Liver (tissue), 3 donors: Measurements from ENCODE around the gene MYBPH.

Experiments
- CTCF ChIP-seq: fragments of 150-350 bp; IDR thresholded peaks from 2 replicates; pipeline ENCODE4 v1.5.1; 2017; ENCODE audit warnings: improper control_type of control experiment, low read depth, low read length; ENCODE audit not compliant: missing input control
- HNF4G ChIP-seq: IDR thresholded peaks from 2 replicates; pipeline ENCODE4 v1.6.1; 2016; ENCODE audit warnings: antibody characterized with exemption
- MAX ChIP-seq: IDR thresholded peaks from 2 replicates; pipeline ENCODE4 v1.6.1; 2016; ENCODE audit warnings: antibody characterized with exemption
- NR2F2 ChIP-seq: IDR thresholded peaks from 2 replicates; pipeline ENCODE4 v1.6.1; 2016; ENCODE audit warnings: antibody characterized with exemption
- RAD21 ChIP-seq, 2 donors: IDR thresholded peaks; 2 replicates each; pipeline ENCODE4 v1.6.1; 2016; ENCODE audit warnings: antibody characterized with exemption in 2 of 2, mild to moderate bottlenecking in 2 of 2
- TAF1 ChIP-seq: conservative IDR thresholded peaks from 2 replicates; pipeline ENCODE4 v1.6.1; 2016; ENCODE audit warnings: antibody characterized with exemption, mild to moderate bottlenecking
- YY1 ChIP-seq: IDR thresholded peaks from 2 replicates; pipeline ENCODE4 v1.6.1; 2016; ENCODE audit warnings: antibody characterized with exemption, mild to moderate bottlenecking
- donor health status: healthy.
- donor health status: healthy.

- TF ChIP-seq CTCF (no peak), NR2F2 (no peak), MAX (no peak), RAD21 (IDR thresholded peaks at IDR 0.05) (no peak), TAF1 (no peak), YY1 (no peak), HNF4G (no peak)
Measured at GRCh38 chr1:203175827-203176241, 208 bp upstream of the MYBPH start.
